Left ventricle myocardium superior (tissue), 1 donor: Measurements from ENCODE around the gene DOK3. TPM values are rescaled to one million over a fixed set of nuclear protein-coding genes. Genes with fewer than 3 reads are reported as not detected.

Experiments
- ATAC-seq: fragments of 200-7000 bp; cut with Tn5 transposase; one replicate; pipeline ENCODE4 v1.9.1; 2020; ENCODE audit warnings: mild to moderate bottlenecking, moderate library complexity
- DNase-seq: peaks from one replicate; pipeline ENCODE4 v3.0.0-alpha.2; 2020
- intact Hi-C: fragments of 100-400 bp; cut with micrococcal nuclease; formaldehyde crosslinking; loops from one replicate; pipeline ENCODE4 v1.11.0; 2022
- total RNA-seq: library from RNA; stranded (reverse); fragmentation: NEBNext Ultra II Directional; extraction: Animal tissue kit (Norgen Biotek cat#: 25700); gene quantifications from one replicate; pipeline ENCODE4 v1.2.1, GENCODE V29; 2021
- donor health status: DM: no; HTN: yes; CAD: no; lungs with severe emphysema.

DOK3 gene
- total RNA-seq, 1 donor from 2014 or later = 3.4 TPM

GRCh38 chr5:177501874-177502678 is 7.5 kb downstream of the DOK3 start:
- DNase-seq = no peak
- intact Hi-C loops = loop anchor here (5.0 kb wide), 1 partner anchor 115 kb away; no protein-coding TSS in a partner anchor
- no peak for ATAC-seq

- DNase-seq (peak; percentile 97), ATAC-seq (peak; percentile 33)
- intact Hi-C loops = loop anchor here (5.0 kb wide), 1 partner anchor 114 kb away; no protein-coding TSS in a partner anchor
Observed at GRCh38 chr5:177500685-177501522, 8.7 kb downstream of the DOK3 start.

GRCh38 chr5:177499842-177500241 is 9.8 kb downstream of the DOK3 start:
- intact Hi-C loops = loop anchor here (5.0 kb wide), 1 partner anchor 113 kb away; no protein-coding TSS in a partner anchor
- ATAC-seq = no peak

GRCh38 chr5:177498013-177498787 is 11.4 kb downstream of the DOK3 start:
- DNase-seq (peak; percentile 71), ATAC-seq (peak; percentile 8)
- intact Hi-C loops = no loop called here

More at GRCh38 chr5:177499842-177500241, 9.8 kb downstream of the DOK3 start:
- no peak for DNase-seq

- DNase-seq (peak; percentile 98), ATAC-seq (peak; percentile 89)
- intact Hi-C loops = no loop called here
Observed at GRCh38 chr5:177497292-177498012, 12.2 kb downstream of the DOK3 start, which contains the start of gene PDLIM7. Gene PDLIM7 (minus strand): TSS chr5:177497604. CDS start chr5:177496512, 1,092 bp downstream.

- DNase-seq = peak; percentile 85
- peak; percentile 65 for ATAC-seq
- intact Hi-C loops = no loop called here
Observed at GRCh38 chr5:177496727-177497291, 12.8 kb downstream of the DOK3 start.

GRCh38 chr5:177496070-177496726 is 13.4 kb downstream of the DOK3 start:
- ATAC-seq (no peak), DNase-seq (no peak)
- intact Hi-C loops = no loop called here

- DNase-seq = peak; percentile 71
- ATAC-seq = no peak
- intact Hi-C loops = no loop called here
Observed at GRCh38 chr5:177495243-177496060, 14.2 kb downstream of the DOK3 start.

- intact Hi-C loops = no loop called here
- ATAC-seq (peak; percentile 1), DNase-seq (peak; percentile 70)
Observed at GRCh38 chr5:177494346-177495195, 15.1 kb downstream of the DOK3 start.

- intact Hi-C loops = no loop called here
- no peak for ATAC-seq
- DNase-seq = no peak
Observed at GRCh38 chr5:177493795-177494345, 15.8 kb downstream of the DOK3 start.

- no peak for DNase-seq
- intact Hi-C loops = no loop called here
- ATAC-seq = no peak
Observed at GRCh38 chr5:177492841-177493240, 16.8 kb downstream of the DOK3 start.

GRCh38 chr5:177491983-177492746 is 17.5 kb downstream of the DOK3 start:
- intact Hi-C loops = no loop called here
- ATAC-seq (no peak), DNase-seq (no peak)

- intact Hi-C loops = no loop called here
- ATAC-seq = peak; percentile 4
- DNase-seq = no peak
Observed at GRCh38 chr5:177491429-177491945, 18.1 kb downstream of the DOK3 start.

GRCh38 chr5:177490992-177491391 is 18.6 kb downstream of the DOK3 start:
- DNase-seq (no peak), ATAC-seq (no peak)
- intact Hi-C loops = no loop called here
